HepG2 (cell line): Measurements from ENCODE around the gene SNN. TPM values are rescaled to one million over a fixed set of nuclear protein-coding genes. Genes with fewer than 3 reads are reported as not detected.

ENCODE experiments used
- ATAC-seq: fragments of 200-7000 bp; cut with Tn5 transposase; 3 replicates; pipeline ENCODE4 v1.9.1; 2020; ENCODE audit warnings: mild to moderate bottlenecking, moderate library complexity
- BruUV-seq: library from RNA; stranded (reverse); fragments of 400-500 nt; replicated peaks from 2 replicates; lab custom pipeline; 2021; lab: Mats Ljungman, UMichigan
- CTCF ChIA-PET: fragments of 300-600 bp; formaldehyde crosslinking; extraction: SDS; loops from one replicate; lab custom pipeline; 2021; ENCODE audit warnings: low total read pairs, inconsistent platforms, low intra/inter-chr PET ratio; lab: Yijun Ruan, JAX
- POLR2A ChIA-PET: fragments of 350-600 bp; sonication (Branson Sonifier 250); formaldehyde crosslinking; loops from one replicate; lab custom pipeline; 2020; ENCODE audit warnings: antibody characterized with exemption, inconsistent platforms; lab: Yijun Ruan, JAX
- DNase-seq: peaks from one replicate; pipeline ENCODE4 v3.0.0-alpha.2; 2015; ENCODE audit warnings: low spot score
- FAIRE-seq: peaks from 3 replicates; lab custom pipeline; 2011; peaks lifted over from hg19 to GRCh38; lab: Jason Lieb, UNC
- H2AFZ ChIP-seq: one replicate; pipeline ENCODE4 v1.6.1; 2011; ENCODE audit warnings: low read length, inconsistent platforms
- H3K27ac ChIP-seq: fragments of 300-600 bp; 3 replicates; pipeline ENCODE4 v1.8.0; 2011; ENCODE audit warnings: mixed run types, mild to moderate bottlenecking, mixed read lengths, low read length, inconsistent platforms; ENCODE audit not compliant: insufficient read depth; ENCODE audit errors: extremely low read length
- H3K27me3 ChIP-seq, 2 experiments: fragments of 200-600 bp in 1 of 2; 2 replicates in 1 of 2; 3 replicates in 1 of 2; pipeline versions ENCODE4 v1.6.0 to v1.8.0; 2011; ENCODE audit warnings: low read length in 2 of 2, mild to moderate bottlenecking in 2 of 2, moderate library complexity in 2 of 2, inconsistent platforms in 1 of 2; ENCODE audit not compliant: insufficient read depth in 2 of 2, control insufficient read depth in 1 of 2
- H3K36me3 ChIP-seq, 2 experiments: fragments of 200-600 bp in 1 of 2; replicated peaks in 1 of 2; 2 replicates in 1 of 2; 3 replicates in 1 of 2; pipeline versions ENCODE4 v1.5.1 to v1.8.0; 2011; ENCODE audit warnings: low read length in 2 of 2, inconsistent platforms in 1 of 2; ENCODE audit not compliant: insufficient read depth in 2 of 2, control insufficient read depth in 1 of 2
- H3K4me1 ChIP-seq: 2 replicates; pipeline ENCODE4 v1.5.1; 2012; ENCODE audit warnings: low read length, inconsistent platforms; ENCODE audit not compliant: insufficient read depth
- H3K4me2 ChIP-seq: 2 replicates; pipeline ENCODE4 v1.6.0; 2011; ENCODE audit warnings: low read depth, low read length, inconsistent platforms
- H3K4me3 ChIP-seq, 3 experiments: fragments of 200-600 bp in 1 of 3; sonication (generic), shearing (Covaris generic) in 1 of 3; replicated peaks in 1 of 3; 2 replicates each; pipeline ENCODE4 v1.5.1; 2011 to 2016; ENCODE audit warnings: low read length in 3 of 3, inconsistent platforms in 2 of 3, low read depth in 2 of 3, mild to moderate bottlenecking in 2 of 3, control low read depth in 1 of 3, mixed read lengths in 1 of 3; ENCODE audit not compliant: insufficient read depth in 1 of 3
- H3K79me2 ChIP-seq: one replicate; pipeline ENCODE4 v1.6.1; 2011; ENCODE audit warnings: low read length, inconsistent platforms; ENCODE audit not compliant: insufficient read depth
- H3K9ac ChIP-seq: 2 replicates; pipeline ENCODE4 v1.6.0; 2011; ENCODE audit warnings: mild to moderate bottlenecking, low read depth, low read length, inconsistent platforms; ENCODE audit not compliant: insufficient read depth
- H3K9me3 ChIP-seq: 2 replicates; pipeline ENCODE4 v1.5.1; 2012; ENCODE audit warnings: mild to moderate bottlenecking, low read length
- H4K20me1 ChIP-seq: 2 replicates; pipeline ENCODE4 v1.6.0; 2011; ENCODE audit warnings: inconsistent platforms, mild to moderate bottlenecking, low read length, moderate library complexity; ENCODE audit not compliant: insufficient read depth
- ATF5 ChIP-seq: sonication (generic); formaldehyde crosslinking; IDR thresholded peaks from 2 replicates; pipeline ENCODE4 v1.4.0; 2020; ENCODE audit warnings: mild to moderate bottlenecking, low read depth, missing genetic modification reagents
- FIP1L1 ChIP-seq: fragments of 200-400 bp; formaldehyde crosslinking; IDR thresholded peaks from 2 replicates; pipeline ENCODE4 v1.6.1; 2018; ENCODE audit warnings: low read depth, mild to moderate bottlenecking, low read length, moderate library complexity, borderline replicate concordance; ENCODE audit not compliant: insufficient read depth
- GPBP1L1 ChIP-seq: sonication (generic); formaldehyde crosslinking; IDR thresholded peaks from 2 replicates; pipeline ENCODE4 v1.5.0; 2020; ENCODE audit warnings: mild to moderate bottlenecking, missing genetic modification reagents
- JUN ChIP-seq: sonication (generic); formaldehyde crosslinking; IDR thresholded peaks from 2 replicates; pipeline ENCODE4 v1.4.0; 2020; ENCODE audit warnings: mild to moderate bottlenecking, missing genetic modification reagents
- KAT7 ChIP-seq: IDR thresholded peaks from 2 replicates; pipeline ENCODE4 v1.6.1; 2018; ENCODE audit warnings: borderline replicate concordance, missing compliant biosample characterization
- KDM5B ChIP-seq: sonication (generic); formaldehyde crosslinking; IDR thresholded peaks from 2 replicates; pipeline ENCODE4 v1.4.0; 2020; ENCODE audit warnings: missing genetic modification reagents, mild to moderate bottlenecking, borderline replicate concordance
- RELA ChIP-seq: sonication (generic); formaldehyde crosslinking; IDR thresholded peaks from 2 replicates; pipeline ENCODE4 v1.4.0; 2020; ENCODE audit warnings: missing genetic modification reagents
- ZBTB38 ChIP-seq: sonication (generic); formaldehyde crosslinking; IDR thresholded peaks from 2 replicates; pipeline ENCODE4 v1.5.1; 2020; ENCODE audit warnings: mild to moderate bottlenecking, missing genetic modification reagents
- ZBTB39 ChIP-seq: sonication (generic); formaldehyde crosslinking; IDR thresholded peaks from 2 replicates; pipeline ENCODE4 v1.5.0; 2020; ENCODE audit warnings: missing genetic modification reagents
- ZC3H4 ChIP-seq: sonication (generic); formaldehyde crosslinking; IDR thresholded peaks from 2 replicates; pipeline ENCODE4 v1.4.0; 2020; ENCODE audit warnings: missing genetic modification reagents, borderline replicate concordance
- ZMAT3 ChIP-seq: sonication (generic); formaldehyde crosslinking; conservative IDR thresholded peaks from 2 replicates; pipeline ENCODE4 v1.7.0; 2021; ENCODE audit warnings: missing genetic modification reagents
- ZNF326 ChIP-seq: sonication (generic); formaldehyde crosslinking; IDR thresholded peaks from 2 replicates; pipeline ENCODE4 v1.4.0; 2020; ENCODE audit warnings: missing genetic modification reagents, borderline replicate concordance
- ZNF468 ChIP-seq: sonication (generic); formaldehyde crosslinking; IDR thresholded peaks from 2 replicates; pipeline ENCODE4 v1.8.0; 2022; ENCODE audit warnings: mild to moderate bottlenecking, moderate library complexity, missing genetic modification reagents
- ZNF513 ChIP-seq: sonication (generic); formaldehyde crosslinking; conservative IDR thresholded peaks from 2 replicates; pipeline ENCODE4 v1.5.0; 2020; ENCODE audit warnings: missing genetic modification reagents
- ZNF879 ChIP-seq: sonication (generic); formaldehyde crosslinking; IDR thresholded peaks from 2 replicates; pipeline ENCODE4 v1.8.1; 2023; ENCODE audit warnings: missing genetic modification reagents
- WGBS: methylation state at CpG from one replicate; pipeline ENCODE4 v1.1.6; 2017; ENCODE audit warnings: low lambda C conversion rate; 5-methylcytosine and 5-hydroxymethylcytosine counted together
- in situ Hi-C: cut with HindIII; loops from 2 replicates; pipeline ENCODE4 v1.10.0; 2017; ENCODE audit warnings: low pct_unique_long_range_greater_than_20kb; ENCODE audit not compliant: extremely low pct_ligation_motif_present
- intact Hi-C: fragments of 100-400 bp; cut with micrococcal nuclease; formaldehyde crosslinking; loops from one replicate; pipeline ENCODE4 v1.10.0; 2022; ENCODE audit not compliant: unreplicated experiment
- polyA plus RNA-seq, 8 experiments: library from polyadenylated mRNA; depleted of rRNA in 3 of 8; stranded (reverse) in 7 of 8; unstranded in 1 of 8; fragments of >200 nt; fragmentation: Illumina TruSeq in 4 of 8; extraction: Trizol in 4 of 8; gene quantifications; 2 replicates each; pipeline versions ENCODE4 v1.2.1 to v1.2.3, GENCODE V29; 2011 to 2016; ENCODE audit warnings: low read depth in 4 of 8, missing spikeins in 1 of 8, mixed read lengths in 1 of 8; ENCODE audit not compliant: insufficient read depth in 1 of 8
- total RNA-seq, 5 experiments: library from RNA; depleted of rRNA; stranded (reverse); fragments of >200 nt; fragmentation: Illumina TruSeq; extraction: Trizol; gene quantifications; 2 replicates each; pipeline ENCODE4 v1.2.3, GENCODE V29; 2016; ENCODE audit warnings: low read depth in 1 of 5

SNN gene
- total and polyA plus RNA-seq, 2 of the 13 experiments (the other 11 are each of a cell fraction or from before 2014, with no cell fraction given) = 5.2 to 8.4 TPM

- TF ChIP-seq ZBTB39 = no peak
- TF ChIP-seq ZBTB38 = 0 out of 2 replicates have a peak, but pooled peaks have one; percentile 18
- TF ChIP-seq ZMAT3 (CRISPR knock-in tag) = no peak
- TF ChIP-seq JUN (CRISPR knock-in tag) = no peak
- TF ChIP-seq ZNF326 (CRISPR knock-in tag) = no peak
These were observed 14.9 kb downstream of the SNN start (continued) for GRCh38 chr16:11683145-11683544.

GRCh38 chr16:11684231-11685025 is 16.2 kb downstream of the SNN start:
- in situ Hi-C loops (no loop called here), intact Hi-C loops (no loop called here)
- no peaks in the 10 kb centered on the region for H3K27me3 ChIP-seq
- H4K20me1 ChIP-seq = peaks cover 5% of the 10 kb centered on the region; the same call in 1 of the 2 replicates
- ATAC-seq (no peak), DNase-seq (no peak), FAIRE-seq (no peak)
- no peaks in the 10 kb centered on the region for H3K9me3 ChIP-seq
- H3K4me1 ChIP-seq = no peaks in the 10 kb centered on the region
- H3K36me3 ChIP-seq = peaks cover 52 to 100% of the 10 kb centered on the region in 2 experiments
- BruUV-seq = no TSS peak
- WGBS = 97% methylated on average over 12 of the region's 12 CpGs
- H3K79me2 ChIP-seq = no peaks in the 10 kb centered on the region
- TF ChIP-seq ZC3H4 (CRISPR knock-in tag) (no peak), KDM5B (no peak), ATF5 (CRISPR knock-in tag) (no peak), ZNF468 (CRISPR knock-in tag) (no peak), FIP1L1 (no peak), ZNF513 (CRISPR knock-in tag) (no peak), RELA (CRISPR knock-in tag) (no peak), GPBP1L1 (CRISPR knock-in tag) (no peak), KAT7 (CRISPR knock-in tag) (no peak), ZNF879 (CRISPR knock-in tag) (no peak)
- no peak overlapping the region for H3K4me3 ChIP-seq
- H2AFZ ChIP-seq = no peak overlapping the region
- no peak overlapping the region for H3K27ac ChIP-seq
- H3K9ac ChIP-seq = no peak overlapping the region
- POLR2A ChIA-PET = no interaction called here
- H3K4me2 ChIP-seq = no peak overlapping the region
- CTCF ChIA-PET = no interaction called here
